Mononuclear cell (primary cell): ENCODE results near the gene ATF4. TPM values are rescaled to one million over a fixed set of nuclear protein-coding genes. Genes with fewer than 3 reads are reported as not detected.

Experiments
- H3K27me3 ChIP-seq: 2 replicates; pipeline ENCODE4 v1.6.0; 2011; ENCODE audit warnings: low read length, control low read depth; ENCODE audit not compliant: insufficient read depth
- H3K4me1 ChIP-seq: 2 replicates; pipeline ENCODE4 v1.5.1; 2011; ENCODE audit warnings: mild to moderate bottlenecking, low read length, control low read depth; ENCODE audit not compliant: insufficient read depth
- H3K4me3 ChIP-seq: 2 replicates; pipeline ENCODE4 v1.5.1; 2011; ENCODE audit warnings: mild to moderate bottlenecking, low read length, moderate library complexity
- H3K9me3 ChIP-seq: 2 replicates; pipeline ENCODE4 v1.5.1; 2011; ENCODE audit warnings: low read depth, mild to moderate bottlenecking, control low read depth, low read length
- total RNA-seq: library from RNA; depleted of rRNA; stranded (reverse); fragments of >200 nt; gene quantifications from one replicate; pipeline ENCODE4 v1.2.3, GENCODE V29; 2012

The ATF4 gene
- total RNA-seq, 1 donor = 274 TPM

GRCh38 chr22:39545386-39546365 lies 25.3 kb downstream of the ATF4 start:
- Histone ChIP-seq H3K4me3 (no peak overlapping the region), H3K27me3 (peaks cover 6% of the 10 kb centered on the region), H3K4me1 (peaks cover 8% of the 10 kb centered on the region), H3K9me3 (no peaks in the 10 kb centered on the region)

GRCh38 chr22:39546889-39547586 lies 26.7 kb downstream of the ATF4 start:
- Histone ChIP-seq H3K4me1 (peaks cover 8% of the 10 kb centered on the region), H3K4me3 (no peak overlapping the region), H3K27me3 (peaks cover 6% of the 10 kb centered on the region), H3K9me3 (no peaks in the 10 kb centered on the region)

- no peak overlapping the region for H3K4me3 ChIP-seq
- H3K27me3 ChIP-seq = peaks cover 6% of the 10 kb centered on the region
- H3K9me3 ChIP-seq = no peaks in the 10 kb centered on the region
- H3K4me1 ChIP-seq = peaks cover 8% of the 10 kb centered on the region
These were observed 27.2 kb downstream of the ATF4 start for GRCh38 chr22:39547587-39547947.

DNA sequence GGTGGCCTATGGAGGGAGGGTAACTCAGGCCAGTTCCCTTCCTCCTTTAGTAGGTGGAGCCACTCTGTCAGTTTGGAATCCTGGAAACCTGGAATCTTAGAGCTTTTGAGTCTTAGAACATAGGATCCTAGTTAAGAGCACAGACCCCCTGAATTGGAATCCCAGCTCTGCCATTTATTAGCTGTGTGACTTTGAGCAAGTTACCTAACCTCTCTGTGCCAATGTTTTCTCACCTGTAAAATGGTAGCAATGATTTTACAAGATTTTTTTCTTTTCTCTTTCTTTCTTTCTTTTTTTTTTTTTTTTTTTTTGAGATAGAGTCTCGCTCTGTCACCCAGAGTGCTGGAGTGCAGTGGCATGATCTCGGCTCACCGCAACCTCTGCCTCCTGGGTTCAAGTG lies 33.1 kb downstream of the ATF4 start:
- Histone ChIP-seq H3K9me3 (no peaks in the 10 kb centered on the region), H3K4me1 (no peaks in the 10 kb centered on the region), H3K27me3 (peaks cover 25% of the 10 kb centered on the region), H3K4me3 (no peak overlapping the region)

GRCh38 chr22:39554151-39554550 lies 33.8 kb downstream of the ATF4 start:
- Histone ChIP-seq H3K9me3 (no peaks in the 10 kb centered on the region), H3K4me3 (no peak overlapping the region), H3K4me1 (no peaks in the 10 kb centered on the region), H3K27me3 (peaks cover 32% of the 10 kb centered on the region)

DNA sequence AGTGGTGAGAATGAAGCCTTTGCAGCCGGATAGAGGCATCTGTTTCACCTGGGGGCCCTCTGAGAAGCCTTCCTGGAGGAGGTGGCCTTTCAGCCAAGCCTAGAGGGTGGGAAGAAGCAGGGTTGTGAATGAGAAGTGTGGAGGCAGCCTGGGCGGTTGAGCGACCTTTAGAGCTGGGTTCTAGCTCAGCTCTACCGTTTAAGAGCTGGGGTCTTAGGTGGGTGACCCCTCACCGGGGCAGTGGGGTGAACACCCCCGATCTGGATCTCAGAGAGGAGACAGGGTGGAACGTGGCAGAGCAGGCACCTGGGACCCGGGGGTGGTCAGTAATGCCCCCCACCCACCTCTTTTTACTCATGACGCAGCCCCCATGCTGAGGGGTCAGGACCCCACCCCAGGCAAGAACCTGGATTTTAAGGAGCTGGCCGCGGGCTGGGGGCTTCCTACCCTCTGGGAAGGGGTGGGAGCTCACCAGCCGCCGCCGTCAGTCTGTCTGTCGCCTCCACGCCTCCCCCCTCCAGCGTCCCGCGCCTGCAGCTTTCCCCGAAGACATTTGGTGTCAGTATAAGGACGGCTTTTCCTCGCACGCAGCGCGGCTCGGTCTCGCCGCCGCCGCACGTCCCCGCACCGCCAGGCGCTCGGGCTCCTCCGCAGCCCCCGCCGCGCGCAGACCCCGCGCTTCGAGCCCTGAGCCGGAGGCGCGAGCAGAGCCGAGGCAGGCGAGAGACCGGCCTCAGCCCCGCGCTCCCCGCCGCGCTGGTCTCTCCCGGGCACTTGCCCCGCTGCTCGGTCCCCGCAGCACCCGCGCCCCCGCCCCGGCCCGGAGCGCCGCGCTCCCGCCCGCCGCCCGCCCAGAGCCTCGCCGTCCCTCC lies 36.8 kb downstream of the ATF4 start:
- no peak overlapping the region for H3K4me3 ChIP-seq
- peaks cover 36% of the 10 kb centered on the region for H3K27me3 ChIP-seq
- no peaks in the 10 kb centered on the region for H3K9me3 ChIP-seq
- no peaks in the 10 kb centered on the region for H3K4me1 ChIP-seq

DNA sequence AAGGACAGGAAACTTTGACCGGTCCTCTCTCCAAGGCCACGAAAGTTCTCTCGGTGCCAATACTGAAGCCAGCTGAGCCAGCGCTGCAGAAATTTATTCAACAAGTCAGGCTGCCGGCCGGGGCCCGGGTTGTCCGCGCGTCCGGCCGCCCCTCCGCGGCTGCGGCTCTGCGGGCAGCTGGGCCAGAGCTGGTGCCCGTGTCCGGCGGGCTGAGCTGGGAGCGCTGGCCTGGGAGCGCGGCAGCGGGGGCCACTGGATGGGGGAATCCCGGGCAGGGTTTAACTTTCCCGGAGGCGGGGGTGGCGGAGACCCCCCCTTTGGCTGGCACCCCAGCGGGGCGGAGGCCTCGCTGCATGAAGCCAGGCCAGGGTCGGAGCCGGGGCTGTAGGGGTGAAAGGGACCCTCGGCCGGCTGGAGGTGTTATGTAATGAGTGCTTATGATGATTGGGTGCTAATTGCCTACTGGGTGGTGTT lies 37.9 kb downstream of the ATF4 start:
- peaks cover 36% of the 10 kb centered on the region for H3K27me3 ChIP-seq
- H3K4me1 ChIP-seq = no peaks in the 10 kb centered on the region
- no peak overlapping the region for H3K4me3 ChIP-seq
- H3K9me3 ChIP-seq = no peaks in the 10 kb centered on the region

- Histone ChIP-seq H3K4me1 (no peaks in the 10 kb centered on the region), H3K27me3 (peaks cover 36% of the 10 kb centered on the region), H3K4me3 (no peak overlapping the region), H3K9me3 (no peaks in the 10 kb centered on the region)
These were observed 38.6 kb downstream of the ATF4 start for GRCh38 chr22:39558950-39559349.

GRCh38 chr22:39559456-39560105 lies 39.2 kb downstream of the ATF4 start:
- H3K27me3 ChIP-seq = peaks cover 36% of the 10 kb centered on the region
- no peak overlapping the region for H3K4me3 ChIP-seq
- H3K4me1 ChIP-seq = no peaks in the 10 kb centered on the region
- H3K9me3 ChIP-seq = no peaks in the 10 kb centered on the region

DNA sequence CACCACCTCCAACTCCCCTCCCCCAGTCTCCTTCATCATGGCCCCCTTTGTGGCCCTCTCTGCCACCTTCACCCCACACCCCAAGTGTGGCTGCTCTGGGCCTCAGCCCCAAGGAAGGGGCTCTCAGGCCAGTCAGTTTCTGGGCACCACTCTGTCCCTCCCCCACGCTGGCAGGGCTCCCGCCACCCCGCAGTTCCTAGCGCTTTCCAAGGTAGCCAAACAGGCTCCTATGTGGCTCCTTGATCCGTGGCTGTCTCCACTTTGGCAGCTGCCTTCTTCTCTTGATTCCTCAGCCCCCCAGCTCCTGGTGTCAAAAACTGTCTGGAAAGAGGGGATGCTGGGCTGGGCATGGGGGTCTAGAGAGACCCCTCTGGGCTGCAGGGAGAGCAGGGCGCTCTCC lies 39.8 kb downstream of the ATF4 start:
- H3K4me1 ChIP-seq = no peaks in the 10 kb centered on the region
- H3K9me3 ChIP-seq = no peaks in the 10 kb centered on the region
- H3K27me3 ChIP-seq = peaks cover 36% of the 10 kb centered on the region
- no peak overlapping the region for H3K4me3 ChIP-seq

GRCh38 chr22:39562839-39563489 lies 42.6 kb downstream of the ATF4 start:
- no peak overlapping the region for H3K4me3 ChIP-seq
- H3K4me1 ChIP-seq = peaks cover 12% of the 10 kb centered on the region
- no peaks in the 10 kb centered on the region for H3K9me3 ChIP-seq
- peaks cover 15% of the 10 kb centered on the region for H3K27me3 ChIP-seq

- no peaks in the 10 kb centered on the region for H3K9me3 ChIP-seq
- H3K4me1 ChIP-seq = peaks cover 13% of the 10 kb centered on the region
- no peak overlapping the region for H3K4me3 ChIP-seq
- peaks cover 8% of the 10 kb centered on the region for H3K27me3 ChIP-seq
These were observed 43.4 kb downstream of the ATF4 start for GRCh38 chr22:39563571-39564428.

DNA sequence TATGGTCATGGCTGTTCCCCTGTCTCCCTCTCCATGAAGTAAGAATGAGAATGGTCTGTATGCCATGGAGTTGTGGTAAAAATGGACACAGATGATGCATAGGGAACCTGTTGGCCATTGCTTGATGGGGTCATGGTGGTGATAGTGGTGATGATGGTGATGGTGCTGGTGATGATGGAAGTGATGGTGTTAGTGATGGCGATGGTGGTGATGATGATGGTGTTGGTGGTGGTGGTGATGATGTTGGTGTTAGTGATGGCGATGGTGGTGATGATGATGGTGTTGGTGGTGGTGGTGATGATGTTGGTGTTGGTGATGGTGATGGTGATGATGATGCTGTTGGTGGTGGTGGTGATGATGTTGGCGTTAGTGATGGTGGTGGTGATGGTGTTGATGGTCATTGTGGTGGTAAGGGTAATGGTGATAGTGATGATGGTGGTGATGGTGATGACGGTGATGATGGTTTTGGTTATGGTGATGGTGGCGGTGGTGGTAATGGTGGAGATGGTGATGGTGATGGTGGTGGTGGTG lies 45.1 kb downstream of the ATF4 start:
- Histone ChIP-seq H3K27me3 (no peaks in the 10 kb centered on the region), H3K4me1 (peaks cover 13% of the 10 kb centered on the region), H3K4me3 (no peak overlapping the region), H3K9me3 (no peaks in the 10 kb centered on the region)
